ENCODE measurements around the gene KCNJ3. TPM values are rescaled to one million over a fixed set of nuclear protein-coding genes. Genes with fewer than 3 reads are reported as not detected.

KCNJ3 gene
- total RNA-seq, 1 donor from 2014 or later: 4.2 TPM

GRCh38 chr2:154758871-154759270, 60.4 kb downstream of the KCNJ3 start:
- no peaks in the 10 kb centered on the region for H3K4me1 ChIP-seq
- H3K36me3 ChIP-seq: no peaks in the 10 kb centered on the region
- no peak for DNase-seq (ENCODE audit: extremely low spot score in 2 of 2)
- no peak overlapping the region for H3K27ac ChIP-seq
- H3K27me3 ChIP-seq: no peaks in the 10 kb centered on the region
- H3K9me3 ChIP-seq: no peaks in the 10 kb centered on the region
- no peak overlapping the region for H3K4me3 ChIP-seq
- TF ChIP-seq POLR2AphosphoS5 (IDR thresholded peaks at IDR 0.05; ENCODE audit: insufficient read depth in 1 of 2, low read depth in 1 of 2) (no peak), CTCF (IDR thresholded peaks at IDR 0.05) (no peak), POLR2A (IDR thresholded peaks at IDR 0.05) (no peak)
- intact Hi-C loops (cut with DNase I): no loop called here

DNA sequence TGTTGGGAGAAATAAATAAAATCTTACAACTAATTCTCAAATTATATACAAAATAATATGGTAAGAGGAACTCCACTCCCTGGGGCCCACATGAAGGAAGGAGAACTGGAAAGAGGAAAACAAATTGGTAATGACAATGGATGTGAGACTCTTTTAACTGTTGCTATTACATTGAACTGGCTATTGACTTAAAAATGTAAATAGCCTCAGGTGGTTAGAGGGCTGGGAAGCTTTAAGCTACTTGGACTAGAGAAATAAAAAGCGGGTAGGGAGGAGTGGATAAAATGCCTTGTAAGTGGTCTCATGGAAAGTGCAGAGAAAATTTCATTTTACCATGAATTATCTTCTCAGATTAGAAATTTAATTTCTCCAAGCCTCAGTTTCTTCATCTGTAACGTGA, 64.1 kb downstream of the KCNJ3 start:
- no peak for TF ChIP-seq CTCF (IDR thresholded peaks at IDR 0.05)
- TF ChIP-seq POLR2AphosphoS5 (IDR thresholded peaks at IDR 0.05; ENCODE audit: insufficient read depth in 1 of 2, low read depth in 1 of 2): no peak
- no peak for TF ChIP-seq POLR2A (IDR thresholded peaks at IDR 0.05)

GRCh38 chr2:154771664-154772284, 73.3 kb downstream of the KCNJ3 start:
- Histone ChIP-seq H3K27me3 (no peaks in the 10 kb centered on the region), H3K9me3 (no peaks in the 10 kb centered on the region), H3K36me3 (no peaks in the 10 kb centered on the region), H3K4me1 (no peaks in the 10 kb centered on the region), H3K4me3 (no peak overlapping the region), H3K27ac (no peak overlapping the region)
- intact Hi-C loops (cut with DNase I): no loop called here
- TF ChIP-seq CTCF (IDR thresholded peaks at IDR 0.05) (no peak), POLR2A (IDR thresholded peaks at IDR 0.05) (no peak), POLR2AphosphoS5 (IDR thresholded peaks at IDR 0.05; ENCODE audit: insufficient read depth in 1 of 2, low read depth in 1 of 2) (no peak)
- DNase-seq (ENCODE audit: extremely low spot score in 2 of 2): no peak

More for the DNA sequence above, 64.1 kb downstream of the KCNJ3 start:
- Histone ChIP-seq H3K27me3 (no peaks in the 10 kb centered on the region), H3K4me3 (no peak overlapping the region), H3K36me3 (no peaks in the 10 kb centered on the region), H3K9me3 (no peaks in the 10 kb centered on the region), H3K27ac (no peak overlapping the region), H3K4me1 (no peaks in the 10 kb centered on the region)
- intact Hi-C loops (cut with DNase I): no loop called here
- DNase-seq (ENCODE audit: extremely low spot score in 2 of 2): no peak

DNA sequence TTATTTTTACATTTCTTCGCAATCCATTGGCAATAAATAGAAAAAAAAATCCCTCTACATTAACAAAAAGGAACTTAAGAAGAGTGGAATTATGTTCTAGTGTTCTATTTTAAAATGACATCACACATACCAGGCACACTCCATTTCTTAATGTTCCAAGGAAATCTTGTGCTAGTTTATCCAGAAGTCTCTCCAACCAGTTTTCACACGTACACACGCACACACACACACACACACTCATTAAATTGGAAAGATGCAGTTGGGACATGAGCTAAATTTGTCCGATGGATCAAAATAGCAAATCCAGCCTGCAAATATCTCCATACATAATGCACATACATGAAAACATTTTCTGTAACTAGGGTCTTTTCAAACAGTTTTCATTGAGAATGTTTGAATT, 78.3 kb downstream of the KCNJ3 start:
- intact Hi-C loops (cut with DNase I): no loop called here
- no peak for DNase-seq (ENCODE audit: extremely low spot score in 2 of 2)

More for the DNA sequence above, 78.3 kb downstream of the KCNJ3 start:
- H3K9me3 ChIP-seq: no peaks in the 10 kb centered on the region
- no peaks in the 10 kb centered on the region for H3K27me3 ChIP-seq
- no peak for TF ChIP-seq POLR2A (IDR thresholded peaks at IDR 0.05)
- no peak for TF ChIP-seq POLR2AphosphoS5 (IDR thresholded peaks at IDR 0.05; ENCODE audit: insufficient read depth in 1 of 2, low read depth in 1 of 2)
- no peak for TF ChIP-seq CTCF (IDR thresholded peaks at IDR 0.05)
- H3K27ac ChIP-seq: no peak overlapping the region
- no peaks in the 10 kb centered on the region for H3K36me3 ChIP-seq
- H3K4me3 ChIP-seq: no peak overlapping the region
- no peaks in the 10 kb centered on the region for H3K4me1 ChIP-seq

Data from vagina (tissue), 2 donors.